ENCODE results near the gene GNA15.

Gene GNA15

DNA sequence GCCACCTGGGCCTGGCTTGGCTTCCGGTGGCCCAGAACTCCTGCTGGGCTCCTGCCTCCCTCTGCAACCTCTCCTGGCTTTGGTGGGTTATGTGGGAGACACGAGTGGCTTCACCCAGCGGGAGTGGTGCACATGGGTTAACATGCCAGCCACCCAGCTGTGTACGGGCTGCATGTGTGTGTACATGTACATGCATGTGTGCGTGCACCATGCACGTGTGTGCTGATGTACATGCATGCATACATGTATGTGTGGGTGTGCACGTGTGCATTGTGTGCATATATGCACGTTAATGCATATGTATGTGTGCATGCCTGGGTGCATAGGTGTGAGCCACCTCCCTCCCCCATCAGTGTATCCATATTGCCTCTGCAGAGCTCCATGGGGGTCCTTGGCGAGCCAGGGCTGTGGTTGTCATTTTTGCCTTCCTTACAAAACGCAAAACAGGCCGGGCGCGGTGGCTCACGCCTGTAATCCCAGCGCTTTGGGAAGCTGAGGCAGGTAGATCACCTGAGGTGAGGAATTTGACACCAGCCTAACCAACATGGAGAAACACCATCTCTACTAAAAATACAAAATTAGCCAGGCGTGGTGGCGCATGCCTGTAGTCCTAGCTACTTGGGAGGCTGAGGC is 29.2 kb upstream of the GNA15 start:
- DNase-seq (ENCODE audit: low read depth): no peak

DNA sequence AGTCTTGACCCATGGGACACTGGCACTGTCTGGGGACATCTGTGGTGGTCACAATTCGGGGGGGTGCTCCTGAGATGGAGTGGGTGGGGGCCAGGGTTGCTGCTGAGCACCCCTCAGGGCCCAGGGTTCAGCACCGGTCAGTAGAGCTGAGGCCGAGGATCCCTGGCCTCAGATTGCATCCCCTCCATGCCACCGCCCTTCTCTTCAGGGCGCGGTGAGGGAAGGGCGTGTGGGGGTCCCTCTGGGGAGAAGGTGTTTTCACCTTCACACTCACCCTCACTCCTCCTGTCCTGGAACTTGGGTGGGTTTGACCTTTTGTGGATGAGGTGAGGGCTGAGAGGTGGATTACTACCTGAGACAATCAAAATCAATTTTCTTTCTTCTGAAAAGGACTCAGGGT is 28.2 kb upstream of the GNA15 start:
- DNase-seq (ENCODE audit: low read depth): no peak

DNA sequence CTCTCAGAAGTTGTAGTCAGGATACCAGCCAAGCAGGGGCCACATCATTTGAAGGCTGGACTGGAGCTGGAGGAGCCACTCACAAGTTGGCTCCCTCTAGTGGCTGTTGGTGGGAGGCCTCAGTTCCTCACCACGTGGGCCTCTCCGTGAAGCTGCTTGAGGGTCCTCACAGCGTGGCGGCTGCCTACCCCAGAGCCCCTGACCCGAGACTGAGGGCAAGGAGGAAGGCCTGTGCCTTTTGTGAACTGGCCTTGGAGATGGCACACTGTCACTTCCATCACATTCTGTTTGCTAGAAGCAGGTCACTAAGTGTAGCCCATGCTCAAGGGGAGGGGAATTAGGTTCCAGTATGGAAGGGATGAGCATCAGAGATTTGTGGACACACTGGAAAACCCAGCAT is 27.1 kb upstream of the GNA15 start:
- no peak for DNase-seq (ENCODE audit: low read depth)

DNA sequence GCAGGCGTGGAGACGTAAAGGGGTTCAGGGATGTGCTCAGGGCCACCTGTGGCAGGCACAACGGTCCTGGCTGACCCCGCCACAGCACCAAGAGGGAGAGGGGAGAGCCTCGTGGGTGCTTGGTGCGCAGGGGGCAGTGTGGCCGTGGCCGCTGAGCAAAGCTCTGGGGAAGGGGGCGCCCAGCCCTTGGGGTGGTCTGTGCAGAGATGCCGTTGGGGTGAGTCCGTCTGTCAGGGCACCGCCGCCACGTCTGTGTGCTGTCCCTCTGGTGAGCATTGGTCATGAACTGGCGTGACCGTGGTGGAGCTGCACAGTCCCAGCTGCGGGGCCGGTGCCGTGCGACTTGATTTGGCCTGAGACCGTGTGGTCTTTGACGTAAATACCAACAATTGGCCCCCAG is 26.3 kb upstream of the GNA15 start:
- no peak for DNase-seq (ENCODE audit: low read depth)

GRCh38 chr19:3110126-3110825 is 25.6 kb upstream of the GNA15 start:
- no peak for DNase-seq (ENCODE audit: low read depth)

- no peak for DNase-seq (ENCODE audit: low read depth)
These were observed 24.1 kb upstream of the GNA15 start for GRCh38 chr19:3111586-3112247.

- DNase-seq (ENCODE audit: low read depth): no peak
These were observed 23.3 kb upstream of the GNA15 start for GRCh38 chr19:3112375-3113099.

- no peak for DNase-seq (ENCODE audit: low read depth)
These were observed 22.5 kb upstream of the GNA15 start for GRCh38 chr19:3113100-3114017.

GRCh38 chr19:3114018-3114726 is 21.7 kb upstream of the GNA15 start:
- no peak for DNase-seq (ENCODE audit: low read depth)

GRCh38 chr19:3114811-3115210 is 21.0 kb upstream of the GNA15 start:
- no peak for DNase-seq (ENCODE audit: low read depth)

DNA sequence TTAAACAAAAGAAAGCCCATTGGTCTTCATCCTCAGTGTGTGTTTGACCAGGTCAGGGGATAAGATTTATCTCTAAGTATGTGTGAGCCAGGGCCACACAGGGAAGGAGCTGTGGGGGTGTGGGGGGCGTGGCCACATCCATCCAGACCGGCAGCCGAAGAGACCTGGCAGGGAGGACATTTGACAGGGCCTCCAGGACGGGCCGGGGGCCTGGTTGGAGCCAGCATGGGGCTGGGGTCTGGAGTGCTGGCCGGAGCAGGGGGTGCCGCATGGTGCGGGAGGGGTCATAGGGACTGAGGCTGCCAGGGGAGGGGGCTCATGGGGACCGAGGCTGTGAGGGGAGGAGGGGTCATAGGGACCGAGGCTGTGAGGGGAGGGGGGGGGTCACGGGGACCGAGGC is 20.4 kb upstream of the GNA15 start:
- DNase-seq (ENCODE audit: low read depth): no peak

DNA sequence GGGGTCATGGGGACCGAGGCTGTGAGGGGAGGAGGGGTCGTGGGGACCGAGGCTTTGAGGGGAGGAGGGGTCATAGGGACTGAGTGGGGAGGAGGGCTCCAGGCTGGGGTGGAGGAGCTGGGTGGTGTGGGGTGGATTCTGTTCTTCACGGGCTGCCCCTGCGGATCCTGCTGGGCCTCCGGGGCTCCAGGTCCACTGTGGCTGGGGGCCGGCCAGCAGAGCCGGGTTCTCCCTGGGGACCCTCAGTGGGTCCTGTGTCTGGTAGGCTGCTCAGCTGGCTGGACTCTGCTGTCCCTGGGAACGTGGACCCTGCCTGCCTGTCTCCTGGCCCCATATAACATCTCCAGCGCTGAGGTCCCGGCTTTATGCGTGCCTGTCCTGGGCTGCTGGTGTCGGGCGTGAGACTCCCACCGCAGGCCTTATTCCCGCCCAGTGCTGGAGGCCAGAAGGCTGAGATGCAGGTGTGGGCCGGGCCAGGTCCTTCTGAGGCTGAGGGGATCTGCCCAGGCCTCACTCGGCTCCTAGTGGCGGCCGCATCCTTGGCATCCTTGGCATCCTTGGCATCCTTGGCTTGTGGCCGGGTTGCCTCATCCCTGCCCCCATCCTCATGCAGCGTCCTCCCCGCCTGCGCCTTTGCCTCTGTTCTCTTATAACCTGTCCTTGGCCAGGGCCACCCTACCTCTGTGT is 19.8 kb upstream of the GNA15 start:
- DNase-seq (ENCODE audit: low read depth): no peak

- DNase-seq (ENCODE audit: low read depth): no peak
These were observed 19.2 kb upstream of the GNA15 start for GRCh38 chr19:3116621-3117020.

DNA sequence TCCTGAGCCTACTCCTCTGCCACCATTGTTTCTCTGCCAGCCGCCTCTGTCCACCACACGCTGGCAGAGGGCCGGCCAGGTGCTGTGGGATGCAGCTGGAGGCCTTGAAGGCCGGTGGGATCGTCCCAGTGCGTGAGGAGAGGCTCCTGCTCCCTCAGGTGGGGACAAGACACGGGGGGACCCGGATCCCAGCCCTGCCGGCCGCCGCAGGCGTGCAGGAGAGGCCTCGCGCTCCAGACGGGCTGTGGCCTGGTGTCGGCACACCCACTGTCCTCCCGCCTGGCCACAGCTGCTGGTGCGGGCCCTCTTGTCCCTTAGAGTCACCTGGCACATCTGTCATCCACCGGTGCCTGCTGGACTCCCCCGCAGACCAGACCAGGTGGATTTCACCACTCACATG is 18.1 kb upstream of the GNA15 start:
- no peak for DNase-seq (ENCODE audit: low read depth)

DNA sequence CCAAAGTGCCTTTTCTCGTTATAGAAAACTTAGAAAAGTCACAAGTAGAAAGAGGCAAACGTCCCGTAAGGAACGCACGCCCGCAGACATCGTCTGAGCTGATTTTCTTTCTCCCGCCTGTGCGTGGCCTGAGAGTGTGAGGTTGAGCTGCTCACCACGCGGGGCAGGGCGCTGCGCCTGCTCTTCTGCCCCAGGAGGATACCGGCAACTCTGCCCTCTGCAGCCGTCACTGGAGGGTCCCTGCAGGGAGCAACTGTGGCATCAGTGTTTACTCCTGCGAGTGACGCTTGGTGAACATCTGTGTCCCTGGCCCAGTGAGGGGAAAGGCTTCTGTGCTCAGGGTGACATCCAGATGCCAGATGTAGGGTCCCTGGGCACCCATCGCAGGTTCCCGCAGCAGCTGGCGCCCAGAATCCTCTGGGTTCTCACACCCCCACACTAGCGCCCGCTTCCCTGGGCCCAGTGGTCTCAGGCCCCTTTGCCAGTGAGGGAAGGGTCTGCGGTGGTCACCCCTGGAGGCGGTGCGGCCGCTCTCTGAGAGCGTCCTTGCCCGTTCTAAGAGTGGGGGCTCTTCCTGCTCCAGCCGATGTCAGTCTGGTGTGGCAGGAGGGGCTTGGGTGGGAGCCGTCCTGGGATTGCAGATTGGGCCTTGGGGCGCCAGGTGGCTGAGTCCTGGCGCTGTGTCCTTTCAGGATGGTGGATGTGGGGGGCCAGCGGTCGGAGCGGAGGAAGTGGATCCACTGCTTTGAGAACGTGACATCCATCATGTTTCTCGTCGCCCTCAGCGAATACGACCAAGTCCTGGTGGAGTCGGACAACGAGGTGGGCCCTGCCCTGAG is 17.4 kb upstream of the GNA15 start:
- DNase-seq (ENCODE audit: low read depth): no peak

GRCh38 chr19:3119071-3119595 is 16.7 kb upstream of the GNA15 start:
- DNase-seq (ENCODE audit: low read depth): no peak

- no peak for DNase-seq (ENCODE audit: low read depth)
These were observed 16.0 kb upstream of the GNA15 start for GRCh38 chr19:3119693-3120380.

GRCh38 chr19:3120611-3121276 is 15.1 kb upstream of the GNA15 start:
- no peak for DNase-seq (ENCODE audit: low read depth)
